Peyer's patch (tissue), 4 donors: Measurements from ENCODE around the gene SMARCB1. TPM values are rescaled to one million over a fixed set of nuclear protein-coding genes. Genes with fewer than 3 reads are reported as not detected.

Experiments
- DNase-seq, 3 donors: peaks; one replicate each; pipeline ENCODE4 v3.0.0-alpha.2; 2017 to 2019
- H3K27ac ChIP-seq, 4 donors: fragments of 200-600 bp; sonication (generic); one replicate each; pipeline ENCODE4 v1.5.1; 2016 to 2019
- H3K27me3 ChIP-seq, 2 donors: fragments of 200-600 bp; sonication (generic); one replicate each; pipeline ENCODE4 v1.5.1; 2019
- H3K36me3 ChIP-seq, 3 donors: fragments of 200-600 bp; sonication (generic); one replicate each; pipeline ENCODE4 v1.5.1; 2016 to 2019
- H3K4me1 ChIP-seq, 4 donors: fragments of 200-600 bp; sonication (generic); one replicate each; pipeline ENCODE4 v1.5.1; 2016 to 2019
- H3K4me3 ChIP-seq, 4 donors: fragments of 200-600 bp; sonication (generic); 1 replicate in 3 of 4; 2 replicates in 1 of 4; pipeline ENCODE4 v1.5.1; 2016 to 2019; ENCODE audit warnings: mild to moderate bottlenecking in 1 of 4
- H3K9me3 ChIP-seq, 4 donors: fragments of 200-600 bp; sonication (generic); one replicate each; pipeline ENCODE4 v1.5.1; 2016 to 2019; ENCODE audit warnings: mild to moderate bottlenecking in 1 of 4
- POLR2A ChIP-seq, 2 donors: fragments of 450-650 bp; IDR thresholded peaks; one replicate each; pipeline ENCODE4 v1.5.1; 2017; ENCODE audit warnings: antibody characterized with exemption in 2 of 2, mild to moderate bottlenecking in 2 of 2, moderate library complexity in 2 of 2
- total RNA-seq, 4 donors: library from RNA; depleted of rRNA; stranded (reverse); fragments of >200 nt; gene quantifications; one replicate each; pipeline ENCODE4 v1.1.0, GENCODE V29; 2016
- TF ChIP-seq, protein P1 (sequence below), 6 experiments: fragments of 450-650 bp in 4 of 6; fragments of 200-600 bp in 2 of 6; sonication (generic) in 1 of 6; IDR thresholded peaks; one replicate each; pipeline ENCODE4 v1.5.1; 2017 to 2019; ENCODE audit warnings: antibody characterized with exemption in 6 of 6, mild to moderate bottlenecking in 3 of 6, moderate library complexity in 1 of 6

The SMARCB1 gene
- total RNA-seq, 4 donors from 2014 or later, result 45.7 to 94.9 (median 77.0) TPM

DNA sequence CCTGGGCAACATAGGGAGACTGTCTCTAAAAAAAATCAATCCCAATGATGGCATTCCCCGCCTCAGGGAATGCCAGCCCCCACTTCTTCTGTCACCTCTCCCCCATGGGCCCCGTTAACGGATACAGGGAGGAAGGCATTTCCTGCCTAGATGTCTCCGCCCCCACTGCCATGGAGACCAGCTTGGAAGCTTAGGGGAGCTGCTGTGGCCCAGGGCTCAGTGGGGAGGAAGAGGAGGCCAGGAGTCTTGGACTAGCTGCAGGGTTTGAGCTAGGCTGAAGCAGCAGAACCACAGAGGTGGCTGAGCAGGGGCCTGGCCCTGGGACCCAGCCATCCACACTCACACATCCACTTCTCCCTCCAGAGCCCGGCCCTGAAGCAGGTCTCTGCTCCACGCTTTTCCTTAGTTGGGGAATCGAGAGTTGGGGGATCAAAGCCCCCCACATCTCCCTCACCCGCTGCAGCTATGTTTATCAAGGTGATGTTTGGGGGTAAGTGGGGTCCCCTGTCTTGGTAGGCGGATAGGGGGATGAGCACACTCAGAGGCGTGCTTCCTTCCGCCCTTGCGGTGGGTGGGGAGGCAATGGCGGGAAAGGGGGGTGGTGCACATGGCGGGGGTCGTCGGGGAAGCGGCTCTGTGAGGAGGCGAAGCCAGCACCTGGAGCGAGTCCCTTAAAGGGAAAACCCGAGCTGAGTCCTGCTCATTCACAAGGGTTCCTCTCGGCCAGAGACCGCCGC lies 23.8 kb upstream of the SMARCB1 start, which contains the start of gene C22orf15:
Gene C22orf15 (plus strand): TSS at position 149 of the 737 bp plus-strand sequence. CDS start 317 bp downstream, at position 466.
- Histone ChIP-seq H3K4me1 (peaks cover 0 to 41% (median 17%) of the 10 kb centered on the region in 4 donors), H3K9me3 (no peaks in the 10 kb centered on the region), H3K27me3 (no peaks in the 10 kb centered on the region), H3K27ac (peak within 1 kb of the TSS in 1 of 4 donors; percentile 59), H3K36me3 (peaks cover 0 to 13% (median 0%) of the 10 kb centered on the region in 3 donors), H3K4me3 (peak within 1 kb of the TSS in 3 of 4 donors; percentile 26 to 32 (median 32))
- TF ChIP-seq, protein P1, sequence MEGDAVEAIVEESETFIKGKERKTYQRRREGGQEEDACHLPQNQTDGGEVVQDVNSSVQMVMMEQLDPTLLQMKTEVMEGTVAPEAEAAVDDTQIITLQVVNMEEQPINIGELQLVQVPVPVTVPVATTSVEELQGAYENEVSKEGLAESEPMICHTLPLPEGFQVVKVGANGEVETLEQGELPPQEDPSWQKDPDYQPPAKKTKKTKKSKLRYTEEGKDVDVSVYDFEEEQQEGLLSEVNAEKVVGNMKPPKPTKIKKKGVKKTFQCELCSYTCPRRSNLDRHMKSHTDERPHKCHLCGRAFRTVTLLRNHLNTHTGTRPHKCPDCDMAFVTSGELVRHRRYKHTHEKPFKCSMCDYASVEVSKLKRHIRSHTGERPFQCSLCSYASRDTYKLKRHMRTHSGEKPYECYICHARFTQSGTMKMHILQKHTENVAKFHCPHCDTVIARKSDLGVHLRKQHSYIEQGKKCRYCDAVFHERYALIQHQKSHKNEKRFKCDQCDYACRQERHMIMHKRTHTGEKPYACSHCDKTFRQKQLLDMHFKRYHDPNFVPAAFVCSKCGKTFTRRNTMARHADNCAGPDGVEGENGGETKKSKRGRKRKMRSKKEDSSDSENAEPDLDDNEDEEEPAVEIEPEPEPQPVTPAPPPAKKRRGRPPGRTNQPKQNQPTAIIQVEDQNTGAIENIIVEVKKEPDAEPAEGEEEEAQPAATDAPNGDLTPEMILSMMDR (IDR thresholded peaks at IDR 0.05), result no peak
- TF ChIP-seq POLR2A (IDR thresholded peaks at IDR 0.05), result no peak
- DNase-seq, result peak in 1 of 3 donors; percentile 40

DNA sequence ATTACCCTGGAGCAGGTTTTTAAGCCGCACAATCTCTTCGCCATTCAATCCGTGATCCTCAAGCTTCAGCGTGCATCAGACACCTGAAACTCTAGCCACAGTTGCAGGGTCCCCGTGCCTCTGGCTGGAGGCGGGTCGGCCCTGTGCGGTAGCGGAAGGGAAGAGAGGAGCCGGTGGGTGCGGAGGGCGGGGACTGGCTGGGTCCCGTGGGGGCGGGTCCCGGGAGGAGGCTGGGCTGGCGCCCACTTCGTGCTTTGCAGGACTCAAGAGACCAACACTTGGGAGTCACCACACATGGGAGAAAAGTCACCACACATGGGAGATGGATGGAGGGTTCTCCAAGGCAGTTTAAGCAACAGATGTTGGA lies 23.2 kb upstream of the SMARCB1 start:
- Histone ChIP-seq H3K27ac (peak overlapping the region in 1 of 4 donors; percentile 59), H3K9me3 (no peaks in the 10 kb centered on the region), H3K4me3 (peak overlapping the region in 3 of 4 donors; percentile 26 to 32 (median 32)), H3K36me3 (peaks cover 0 to 13% (median 0%) of the 10 kb centered on the region in 3 donors), H3K27me3 (no peaks in the 10 kb centered on the region), H3K4me1 (peaks cover 0 to 43% (median 20%) of the 10 kb centered on the region in 4 donors)
- DNase-seq, result peak in 2 of 3 donors; percentile 66 to 73
- TF ChIP-seq POLR2A (IDR thresholded peaks at IDR 0.05), result no peak
- TF ChIP-seq, protein P1 (IDR thresholded peaks at IDR 0.05), result no peak

DNA sequence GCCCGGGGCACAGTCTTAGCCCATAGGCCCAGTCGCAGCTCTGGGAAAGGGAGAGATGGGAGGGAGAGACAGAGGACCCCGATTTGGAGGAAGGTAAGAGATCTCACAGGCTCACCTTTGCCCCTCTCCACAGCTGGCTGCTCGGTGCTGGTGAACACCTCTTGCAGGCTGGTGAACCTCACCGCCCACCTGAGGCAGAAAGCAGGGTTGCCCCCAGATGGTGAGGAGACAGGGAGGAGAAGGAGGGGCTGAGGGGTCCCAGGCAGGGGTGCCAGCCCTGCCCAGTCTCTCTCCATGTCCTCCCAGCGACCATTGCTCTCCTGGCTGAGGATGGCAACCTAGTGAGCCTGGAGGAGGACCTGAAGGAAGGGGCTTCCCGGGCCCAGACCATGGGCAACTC lies 22.8 kb upstream of the SMARCB1 start:
- Histone ChIP-seq H3K9me3 (no peaks in the 10 kb centered on the region), H3K4me1 (peaks cover 0 to 46% (median 22%) of the 10 kb centered on the region in 4 donors), H3K36me3 (peaks cover 0 to 13% (median 0%) of the 10 kb centered on the region in 3 donors), H3K27me3 (no peaks in the 10 kb centered on the region), H3K27ac (peak overlapping the region in 1 of 4 donors; percentile 59), H3K4me3 (peak overlapping the region in 2 of 4 donors; percentile 32)
- TF ChIP-seq POLR2A (IDR thresholded peaks at IDR 0.05), result no peak
- TF ChIP-seq, protein P1 (IDR thresholded peaks at IDR 0.05), result no peak
- DNase-seq, result no peak

DNA sequence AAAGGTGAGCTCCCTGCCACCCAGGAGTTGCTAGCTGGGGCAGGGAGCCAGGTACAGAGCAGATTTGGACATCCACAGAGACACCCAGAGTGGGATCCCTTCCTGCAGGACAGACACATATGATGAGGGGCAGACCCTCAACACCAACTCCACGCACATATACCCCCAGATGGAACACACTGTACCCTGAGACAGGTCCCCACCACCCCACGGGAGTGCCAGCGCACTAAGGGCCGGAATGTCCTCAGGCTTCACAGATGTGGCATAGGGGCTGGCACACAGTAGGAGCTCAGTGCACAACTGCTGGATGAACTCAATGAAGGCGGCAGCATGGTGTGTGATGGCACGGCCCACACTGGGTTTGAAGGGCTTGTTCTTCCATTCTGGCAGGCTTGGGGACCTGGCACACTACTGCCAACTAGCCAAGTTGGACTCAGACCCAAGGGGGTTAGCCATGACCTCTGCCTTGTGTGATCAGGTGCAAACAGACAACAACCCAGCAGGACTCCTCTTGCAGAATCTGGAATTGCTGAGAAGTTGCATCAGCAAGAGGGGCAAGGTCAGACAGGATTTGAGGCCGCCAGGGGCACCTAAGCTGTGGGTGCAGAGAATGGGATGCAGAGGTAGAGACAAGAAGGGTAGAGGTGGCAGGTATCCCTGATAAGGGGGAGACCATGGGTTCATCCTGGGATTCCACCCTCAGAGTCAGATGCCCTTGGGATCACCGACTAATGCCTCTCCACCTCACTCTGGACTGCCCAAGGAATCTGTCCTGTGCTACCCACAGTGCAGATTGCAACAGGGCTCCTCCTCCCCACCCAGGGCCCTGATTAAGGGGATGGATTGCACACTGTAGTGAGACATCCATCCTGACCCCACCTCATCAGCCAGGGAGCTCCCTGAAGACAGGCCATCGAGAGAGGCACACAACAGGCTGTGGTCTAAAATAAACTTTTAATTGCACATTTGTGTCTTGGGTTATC lies 21.6 kb upstream of the SMARCB1 start:
- H3K4me1 ChIP-seq, result peaks cover 0 to 51% (median 25%) of the 10 kb centered on the region in 4 donors
- peak overlapping the region in 1 of 4 donors; percentile 7 for H3K4me3 ChIP-seq
- H3K27ac ChIP-seq, result no peak overlapping the region
- DNase-seq, result no peak
- peaks cover 0 to 13% (median 0%) of the 10 kb centered on the region in 3 donors for H3K36me3 ChIP-seq
- no peak for TF ChIP-seq POLR2A (IDR thresholded peaks at IDR 0.05)
- TF ChIP-seq, protein P1 (IDR thresholded peaks at IDR 0.05), result no peak
- H3K27me3 ChIP-seq, result no peaks in the 10 kb centered on the region
- H3K9me3 ChIP-seq, result no peaks in the 10 kb centered on the region

DNA sequence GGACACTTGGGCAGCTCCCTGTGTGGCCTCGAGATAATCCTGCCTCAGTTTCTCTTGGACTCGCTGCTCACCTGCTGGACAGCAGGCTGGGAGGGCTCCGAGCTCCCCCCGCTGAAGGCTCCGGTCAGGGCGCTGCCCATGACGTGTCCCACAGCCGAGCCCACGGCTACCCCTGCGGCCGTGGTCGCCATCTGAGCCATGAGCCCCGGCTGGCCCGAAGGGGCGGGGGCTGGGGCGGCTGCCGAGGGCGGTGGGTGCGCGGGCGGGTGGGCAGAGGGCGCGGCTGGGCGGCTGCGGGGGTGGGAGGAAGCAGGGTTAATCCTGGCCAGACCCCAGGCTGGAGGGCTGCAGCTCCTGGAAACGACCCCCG lies 19.5 kb upstream of the SMARCB1 start:
- Histone ChIP-seq H3K9me3 (no peaks in the 10 kb centered on the region), H3K27me3 (no peaks in the 10 kb centered on the region), H3K27ac (peak overlapping the region; percentile 83 to 94 (median 87)), H3K4me3 (peak overlapping the region; percentile 63 to 81 (median 78)), H3K36me3 (peaks cover 0 to 13% (median 0%) of the 10 kb centered on the region in 3 donors), H3K4me1 (peaks cover 0 to 59% (median 33%) of the 10 kb centered on the region in 4 donors)
- DNase-seq, result no peak
- TF ChIP-seq, protein P1 (IDR thresholded peaks at IDR 0.05), result no peak
- TF ChIP-seq POLR2A (IDR thresholded peaks at IDR 0.05), result no peak
